Fibroblast of peridontal ligament (primary cell): ENCODE measurements around the gene EMILIN2.
A peak's percentile ranks its signal among the peaks of the same experiment; 100 is the strongest.

Source experiments
- DNase-seq: peaks from one replicate; pipeline ENCODE4 v3.0.0-alpha.2; 2010; ENCODE audit errors: extremely low read depth

The EMILIN2 gene

GRCh38 chr18:2954869-2955645 is 108.3 kb downstream of the EMILIN2 start:
- DNase-seq: no peak

- DNase-seq: peak; percentile 89
These were observed 109.2 kb downstream of the EMILIN2 start for GRCh38 chr18:2956056-2956455.

GRCh38 chr18:2958819-2959298 is 112.1 kb downstream of the EMILIN2 start:
- peak; percentile 95 for DNase-seq

- no peak for DNase-seq
These were observed 112.5 kb downstream of the EMILIN2 start for GRCh38 chr18:2959341-2959740.

- peak; percentile 65 for DNase-seq
These were observed 114.3 kb downstream of the EMILIN2 start for GRCh38 chr18:2960983-2961696.

- peak; percentile 84 for DNase-seq
These were observed 115.0 kb downstream of the EMILIN2 start for GRCh38 chr18:2961821-2962220.

GRCh38 chr18:2963048-2963447 is 116.2 kb downstream of the EMILIN2 start:
- DNase-seq: no peak

- no peak for DNase-seq
These were observed 117.7 kb downstream of the EMILIN2 start for GRCh38 chr18:2964361-2965010.
